ENCODE data around the gene PANX1. TPM values are rescaled to one million over a fixed set of nuclear protein-coding genes. Genes with fewer than 3 reads are reported as not detected.

PANX1 gene
- total RNA-seq, 1 donor from 2014 or later = 19.9 TPM

DNA sequence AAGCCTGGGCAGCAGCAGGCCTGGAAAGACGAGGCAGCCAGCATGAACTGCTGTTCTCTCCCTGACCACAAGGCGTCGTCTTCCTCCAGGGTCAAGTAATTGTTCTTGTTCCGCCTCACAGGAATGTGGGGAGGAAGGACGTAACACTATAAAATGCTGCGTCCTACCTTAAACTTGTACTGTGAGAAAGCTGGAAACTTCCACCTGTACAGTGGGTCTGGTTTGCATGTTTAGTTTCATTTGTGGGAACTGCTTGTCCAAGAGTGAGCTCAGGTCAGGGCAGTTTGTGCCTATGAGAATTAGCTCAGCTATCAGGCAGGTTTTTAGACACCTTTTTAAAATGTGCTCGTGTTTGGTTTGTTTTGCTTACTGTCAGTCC is 55.2 kb downstream of the PANX1 start:
- peaks cover 28% of the 10 kb centered on the region for H3K36me3 ChIP-seq
- H3K9me3 ChIP-seq (replicated peaks) = no peaks in the 10 kb centered on the region
- peaks cover 8% of the 10 kb centered on the region for H3K4me1 ChIP-seq
- H3K27me3 ChIP-seq (ENCODE audit: low read depth) = no peaks in the 10 kb centered on the region
- peak; percentile 64 for DNase-seq
- H3K27ac ChIP-seq (replicated peaks) = no peak overlapping the region
- intact Hi-C loops (cut with micrococcal nuclease) = no loop called here
- no peak overlapping the region for H3K4me3 ChIP-seq
- TF ChIP-seq, protein P1, sequence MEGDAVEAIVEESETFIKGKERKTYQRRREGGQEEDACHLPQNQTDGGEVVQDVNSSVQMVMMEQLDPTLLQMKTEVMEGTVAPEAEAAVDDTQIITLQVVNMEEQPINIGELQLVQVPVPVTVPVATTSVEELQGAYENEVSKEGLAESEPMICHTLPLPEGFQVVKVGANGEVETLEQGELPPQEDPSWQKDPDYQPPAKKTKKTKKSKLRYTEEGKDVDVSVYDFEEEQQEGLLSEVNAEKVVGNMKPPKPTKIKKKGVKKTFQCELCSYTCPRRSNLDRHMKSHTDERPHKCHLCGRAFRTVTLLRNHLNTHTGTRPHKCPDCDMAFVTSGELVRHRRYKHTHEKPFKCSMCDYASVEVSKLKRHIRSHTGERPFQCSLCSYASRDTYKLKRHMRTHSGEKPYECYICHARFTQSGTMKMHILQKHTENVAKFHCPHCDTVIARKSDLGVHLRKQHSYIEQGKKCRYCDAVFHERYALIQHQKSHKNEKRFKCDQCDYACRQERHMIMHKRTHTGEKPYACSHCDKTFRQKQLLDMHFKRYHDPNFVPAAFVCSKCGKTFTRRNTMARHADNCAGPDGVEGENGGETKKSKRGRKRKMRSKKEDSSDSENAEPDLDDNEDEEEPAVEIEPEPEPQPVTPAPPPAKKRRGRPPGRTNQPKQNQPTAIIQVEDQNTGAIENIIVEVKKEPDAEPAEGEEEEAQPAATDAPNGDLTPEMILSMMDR (IDR thresholded peaks at IDR 0.05; ENCODE audit: borderline replicate concordance) = peak; percentile 81

DNA sequence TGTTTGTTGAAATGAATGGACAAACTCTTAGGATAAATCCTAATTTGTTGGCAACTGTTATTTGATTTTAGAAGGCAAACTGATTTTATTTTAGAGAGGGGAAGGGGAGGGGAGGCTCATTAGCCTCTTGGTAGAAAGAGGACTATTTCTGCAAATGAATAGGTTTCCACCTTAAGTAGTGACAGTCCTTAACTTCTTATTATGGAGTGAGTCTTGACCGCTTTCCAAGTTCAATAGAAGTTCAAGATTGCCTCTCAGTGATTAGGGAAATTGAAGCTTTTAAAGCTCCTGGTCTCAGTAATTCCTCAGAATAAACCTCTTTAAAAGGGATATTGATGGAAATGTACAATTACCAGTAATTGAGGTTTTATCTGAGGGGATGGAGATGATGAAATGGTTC is 55.7 kb downstream of the PANX1 start:
- intact Hi-C loops (cut with micrococcal nuclease) = no loop called here
- Histone ChIP-seq H3K4me3 (no peak overlapping the region), H3K27me3 (ENCODE audit: low read depth) (no peaks in the 10 kb centered on the region), H3K27ac (replicated peaks) (no peak overlapping the region), H3K4me1 (peaks cover 8% of the 10 kb centered on the region), H3K9me3 (replicated peaks) (no peaks in the 10 kb centered on the region), H3K36me3 (peaks cover 26% of the 10 kb centered on the region)
- no peak for DNase-seq
- TF ChIP-seq, protein P1 (IDR thresholded peaks at IDR 0.05; ENCODE audit: borderline replicate concordance) = no peak

DNA sequence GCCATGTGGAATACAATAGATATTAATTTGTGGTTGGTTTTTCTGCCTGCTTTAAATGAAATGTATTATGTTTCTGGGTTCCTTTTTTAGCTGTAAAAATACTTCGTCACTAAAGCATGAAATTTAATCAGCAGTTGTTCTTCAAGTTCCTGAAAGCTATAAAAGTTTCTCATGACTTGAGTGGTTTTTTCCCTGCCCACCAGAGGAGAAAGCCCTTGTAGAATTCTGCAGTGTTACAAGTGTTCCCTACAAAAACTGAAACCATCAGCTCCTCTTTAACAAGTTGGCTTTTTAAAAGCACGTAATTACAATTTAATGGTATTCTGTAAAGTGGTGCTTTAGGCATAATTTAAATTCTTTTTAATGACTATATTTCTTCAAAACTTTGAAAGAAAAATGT is 56.2 kb downstream of the PANX1 start:
- Histone ChIP-seq H3K4me3 (no peak overlapping the region), H3K9me3 (replicated peaks) (no peaks in the 10 kb centered on the region), H3K27ac (replicated peaks) (no peak overlapping the region), H3K4me1 (peaks cover 8% of the 10 kb centered on the region), H3K36me3 (peaks cover 21% of the 10 kb centered on the region), H3K27me3 (ENCODE audit: low read depth) (no peaks in the 10 kb centered on the region)
- TF ChIP-seq, protein P1 (IDR thresholded peaks at IDR 0.05; ENCODE audit: borderline replicate concordance) = no peak
- intact Hi-C loops (cut with micrococcal nuclease) = no loop called here
- no peak for DNase-seq

DNA sequence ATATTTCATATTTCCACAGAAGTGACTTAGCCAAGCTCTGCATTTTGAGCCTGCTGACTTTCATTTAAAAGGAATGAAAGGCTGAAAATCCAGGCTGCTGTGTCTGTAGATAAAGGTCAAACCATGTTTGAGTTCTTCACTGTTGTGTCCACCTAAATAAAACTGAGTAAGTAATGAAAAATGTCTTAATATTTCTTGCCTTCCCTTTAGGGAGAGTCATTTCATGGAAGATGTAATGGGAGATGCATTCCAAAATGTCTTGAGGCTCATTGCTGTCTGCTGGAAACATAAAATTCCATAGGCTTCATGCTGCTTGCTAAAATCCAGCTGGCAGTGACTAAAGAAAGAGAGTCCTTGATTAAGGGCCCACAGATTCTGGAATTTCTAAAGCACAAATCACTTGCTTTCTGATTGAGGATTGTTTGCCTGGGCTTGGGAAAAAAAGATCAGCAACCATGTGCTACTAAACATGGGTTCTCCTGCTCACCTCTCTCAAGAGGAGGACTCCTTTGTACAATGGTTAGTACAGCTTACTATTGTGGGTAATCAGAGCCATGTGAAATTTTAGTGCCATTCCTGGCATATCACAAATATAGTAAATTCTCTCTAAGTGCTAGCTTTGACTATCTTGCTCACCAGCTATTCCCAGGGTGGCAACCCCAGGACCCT is 56.9 kb downstream of the PANX1 start:
- intact Hi-C loops (cut with micrococcal nuclease) = no loop called here
- Histone ChIP-seq H3K9me3 (replicated peaks) (no peaks in the 10 kb centered on the region), H3K4me3 (no peak overlapping the region), H3K36me3 (peaks cover 15% of the 10 kb centered on the region), H3K4me1 (peaks cover 8% of the 10 kb centered on the region), H3K27me3 (ENCODE audit: low read depth) (no peaks in the 10 kb centered on the region), H3K27ac (replicated peaks) (no peak overlapping the region)
- TF ChIP-seq, protein P1 (IDR thresholded peaks at IDR 0.05; ENCODE audit: borderline replicate concordance) = no peak
- no peak for DNase-seq

DNA sequence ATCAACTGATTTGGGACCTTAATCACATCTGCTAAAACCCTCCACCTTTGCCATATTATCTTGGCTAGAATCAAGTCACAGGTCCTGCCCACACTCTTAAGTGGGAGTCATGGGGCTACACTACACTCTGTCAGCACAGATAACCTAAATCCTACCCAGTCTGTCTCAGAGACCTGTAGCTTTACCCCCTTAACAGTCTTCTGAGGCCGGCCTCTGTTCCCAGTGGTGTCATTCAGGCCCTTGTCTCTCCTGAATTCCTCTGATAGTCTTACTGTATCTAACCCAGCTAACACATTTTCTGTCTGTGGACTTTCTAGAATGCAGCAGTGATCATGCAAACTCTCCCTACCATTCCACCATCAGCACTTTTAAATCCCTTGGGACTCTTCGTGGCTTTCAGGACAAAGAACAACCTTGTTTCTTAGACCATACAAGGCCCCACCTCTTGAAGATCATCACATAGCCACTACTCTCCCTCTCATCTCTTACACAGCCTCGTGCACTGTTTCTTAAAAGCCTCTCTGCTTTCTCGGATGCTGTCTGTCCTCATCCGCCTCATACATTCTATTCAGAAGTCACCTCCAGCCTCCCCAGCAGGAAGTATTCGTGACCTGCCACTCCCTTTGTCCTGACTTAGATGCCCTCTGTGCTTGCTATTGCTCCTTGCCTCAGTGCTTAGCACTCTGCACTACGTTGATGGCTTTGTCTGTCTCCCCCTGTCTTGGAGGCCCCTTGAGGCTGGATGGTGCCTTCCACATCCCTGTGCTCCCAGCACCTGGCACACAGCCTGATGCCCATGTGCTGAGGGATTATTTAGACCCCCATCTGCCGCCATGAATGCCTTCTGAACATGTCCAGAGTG is 57.9 kb downstream of the PANX1 start:
- TF ChIP-seq, protein P1 (IDR thresholded peaks at IDR 0.05; ENCODE audit: borderline replicate concordance) = no peak
- intact Hi-C loops (cut with micrococcal nuclease) = no loop called here

More for the DNA sequence above, 57.9 kb downstream of the PANX1 start:
- Histone ChIP-seq H3K4me3 (no peak overlapping the region), H3K4me1 (peaks cover 8% of the 10 kb centered on the region), H3K27me3 (ENCODE audit: low read depth) (no peaks in the 10 kb centered on the region), H3K27ac (replicated peaks) (no peak overlapping the region), H3K9me3 (replicated peaks) (no peaks in the 10 kb centered on the region), H3K36me3 (peaks cover 5% of the 10 kb centered on the region)
- no peak for DNase-seq

Data from left ventricle myocardium inferior (tissue), 1 donor.